Fibroblast of villous mesenchyme (primary cell): ENCODE data around the gene SERINC5. TPM values are rescaled to one million over a fixed set of nuclear protein-coding genes. Genes with fewer than 3 reads are reported as not detected.
"Not testable (repeated sequence)": the region's sequence is repeated elsewhere in the genome, so short reads cannot be mapped to it uniquely, and the experiment has no call there.

ENCODE experiments used
- DNase-seq: peaks from one replicate; pipeline ENCODE4 v3.0.0-alpha.2; 2010; ENCODE audit warnings: low read depth
- H3K4me3 ChIP-seq: 2 replicates; pipeline ENCODE4 v1.5.1; 2011; ENCODE audit warnings: low read depth, mild to moderate bottlenecking, low read length
- CTCF ChIP-seq: IDR thresholded peaks from 2 replicates; pipeline ENCODE4 v1.5.1; 2012; ENCODE audit warnings: low read depth, mild to moderate bottlenecking, low read length; ENCODE audit not compliant: insufficient read depth
- total RNA-seq: library from RNA; depleted of rRNA; stranded (reverse); fragments of >200 nt; gene quantifications from 2 replicates; pipeline ENCODE4 v1.2.3, GENCODE V29; 2012

Gene SERINC5
- total RNA-seq, 1 donor: 13.8 TPM

GRCh38 chr5:80191991-80192398 is 63.9 kb downstream of the SERINC5 start:
- no peak overlapping the region for H3K4me3 ChIP-seq
- TF ChIP-seq CTCF: no peak
- no peak for DNase-seq

DNA sequence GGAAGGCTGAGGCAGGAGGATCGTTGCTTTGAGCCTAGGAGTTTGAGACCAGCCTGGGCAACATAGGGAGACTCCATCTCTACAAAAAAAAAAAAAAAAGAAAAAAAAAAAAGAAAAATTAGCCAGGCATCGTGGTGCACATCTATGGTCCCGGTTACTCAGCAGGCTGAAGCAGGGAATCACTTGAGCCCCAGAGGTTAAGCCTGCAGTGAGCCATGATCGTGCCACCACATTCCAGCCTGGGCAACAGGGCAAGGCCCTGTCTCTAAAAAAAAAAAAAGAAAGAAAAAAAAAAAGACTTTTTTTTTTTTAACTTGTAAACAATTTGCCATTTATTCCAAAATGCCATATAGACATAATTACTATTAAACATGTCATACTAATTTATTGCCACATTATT is 64.5 kb downstream of the SERINC5 start:
- TF ChIP-seq CTCF: no peak
- no peak overlapping the region for H3K4me3 ChIP-seq
- no peak for DNase-seq

GRCh38 chr5:80190960-80191359 is 64.9 kb downstream of the SERINC5 start:
- no peak overlapping the region for H3K4me3 ChIP-seq
- no peak for TF ChIP-seq CTCF

GRCh38 chr5:80189701-80190100 is 66.1 kb downstream of the SERINC5 start:
- no peak overlapping the region for H3K4me3 ChIP-seq
- no peak for TF ChIP-seq CTCF
- no peak for DNase-seq

More at GRCh38 chr5:80190960-80191359, 64.9 kb downstream of the SERINC5 start:
- DNase-seq: no peak

DNA sequence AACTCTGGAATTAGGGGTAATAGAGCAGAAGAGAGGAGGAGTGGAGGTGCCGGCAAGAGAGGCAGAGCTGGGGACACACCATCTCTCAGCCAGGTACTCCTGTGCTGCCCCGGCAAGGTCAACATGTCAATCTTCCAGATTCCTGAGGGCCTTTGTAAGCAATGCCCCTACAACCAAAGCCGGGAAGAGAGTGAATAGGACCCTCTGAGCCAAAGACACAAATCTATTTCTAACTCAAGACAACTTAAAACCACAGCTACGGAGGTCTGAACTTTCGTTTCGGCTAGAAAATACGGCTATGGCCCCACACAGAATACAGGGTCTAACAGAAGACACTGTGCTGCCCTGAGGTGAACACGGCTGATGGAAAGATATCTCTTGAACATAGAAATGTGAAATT is 66.6 kb downstream of the SERINC5 start:
- no peak for TF ChIP-seq CTCF
- H3K4me3 ChIP-seq: peak overlapping the region; percentile 29
- DNase-seq: no peak

- no peak overlapping the region for H3K4me3 ChIP-seq
- DNase-seq: no peak
- TF ChIP-seq CTCF: no peak
These were observed 68.3 kb downstream of the SERINC5 start for GRCh38 chr5:80187421-80188090.

DNA sequence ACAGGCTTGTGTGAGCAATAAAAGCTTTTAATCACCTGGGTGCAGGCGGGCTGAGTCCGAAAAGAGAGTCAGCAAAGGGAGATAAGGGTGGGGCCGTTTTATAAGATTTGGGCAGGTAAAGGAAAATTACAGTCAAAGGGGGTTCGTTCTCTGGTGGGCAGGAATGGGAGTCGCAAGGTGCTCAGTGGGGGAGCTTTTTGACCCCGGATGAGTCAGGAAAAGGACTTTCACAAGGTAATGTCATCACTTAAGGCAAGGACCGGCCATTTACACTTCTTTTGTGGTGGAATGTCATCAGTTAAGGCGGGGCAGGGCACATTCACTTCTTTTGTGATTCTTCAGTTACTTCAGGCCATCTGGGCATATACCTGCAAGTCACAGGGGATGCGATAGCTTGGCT is 70.3 kb downstream of the SERINC5 start:
- not testable (repeated sequence) for H3K4me3 ChIP-seq, DNase-seq
